ENCODE data around the gene SFMBT2. TPM values are rescaled to one million over a fixed set of nuclear protein-coding genes. Genes with fewer than 3 reads are reported as not detected.
"Not testable (repeated sequence)": the region's sequence is repeated elsewhere in the genome, so short reads cannot be mapped to it uniquely, and the experiment has no call there.

The SFMBT2 gene
- total RNA-seq, 4 donors from 2014 or later = 7.1 to 13.2 (median 9.0) TPM

DNA sequence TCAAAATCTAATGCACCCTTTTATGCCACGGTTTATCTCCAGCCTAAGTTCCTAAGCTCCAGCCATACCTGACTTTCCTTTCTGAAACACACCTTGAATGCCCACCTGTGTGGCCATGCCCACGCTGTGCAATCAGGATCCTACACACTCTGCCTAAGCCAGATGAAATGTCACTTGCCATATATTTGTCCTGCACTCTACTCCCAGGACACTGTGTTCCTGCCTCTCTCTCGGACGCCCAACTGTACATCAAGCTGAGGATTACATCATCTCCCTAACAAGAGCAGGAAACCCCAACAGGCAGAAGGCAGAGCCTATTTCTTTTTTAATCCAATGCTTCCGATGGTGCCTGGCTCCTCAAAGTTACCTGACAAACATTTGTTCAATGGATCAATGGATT is 214.6 kb downstream of the SFMBT2 start:
- no peaks in the 10 kb centered on the region for H3K4me1 ChIP-seq
- DNase-seq = no peak
- 95 to 97% methylated on average over 5 of the region's 5 CpGs for WGBS, 2 donors
- no peak for TF ChIP-seq POLR2A (IDR thresholded peaks at IDR 0.05)
- TF ChIP-seq, protein P1, sequence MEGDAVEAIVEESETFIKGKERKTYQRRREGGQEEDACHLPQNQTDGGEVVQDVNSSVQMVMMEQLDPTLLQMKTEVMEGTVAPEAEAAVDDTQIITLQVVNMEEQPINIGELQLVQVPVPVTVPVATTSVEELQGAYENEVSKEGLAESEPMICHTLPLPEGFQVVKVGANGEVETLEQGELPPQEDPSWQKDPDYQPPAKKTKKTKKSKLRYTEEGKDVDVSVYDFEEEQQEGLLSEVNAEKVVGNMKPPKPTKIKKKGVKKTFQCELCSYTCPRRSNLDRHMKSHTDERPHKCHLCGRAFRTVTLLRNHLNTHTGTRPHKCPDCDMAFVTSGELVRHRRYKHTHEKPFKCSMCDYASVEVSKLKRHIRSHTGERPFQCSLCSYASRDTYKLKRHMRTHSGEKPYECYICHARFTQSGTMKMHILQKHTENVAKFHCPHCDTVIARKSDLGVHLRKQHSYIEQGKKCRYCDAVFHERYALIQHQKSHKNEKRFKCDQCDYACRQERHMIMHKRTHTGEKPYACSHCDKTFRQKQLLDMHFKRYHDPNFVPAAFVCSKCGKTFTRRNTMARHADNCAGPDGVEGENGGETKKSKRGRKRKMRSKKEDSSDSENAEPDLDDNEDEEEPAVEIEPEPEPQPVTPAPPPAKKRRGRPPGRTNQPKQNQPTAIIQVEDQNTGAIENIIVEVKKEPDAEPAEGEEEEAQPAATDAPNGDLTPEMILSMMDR (IDR thresholded peaks at IDR 0.05) = no peak
- H3K4me3 ChIP-seq (replicated peaks in 1 of 3) = no peak overlapping the region
- intact Hi-C loops (cut with DNase I) = no loop called here
- H3K27me3 ChIP-seq = no peaks in the 10 kb centered on the region
- no peak overlapping the region for H3K27ac ChIP-seq
- no peaks in the 10 kb centered on the region for H3K9me3 ChIP-seq
- H3K36me3 ChIP-seq = peaks cover 9 to 14% of the 10 kb centered on the region in 2 donors

DNA sequence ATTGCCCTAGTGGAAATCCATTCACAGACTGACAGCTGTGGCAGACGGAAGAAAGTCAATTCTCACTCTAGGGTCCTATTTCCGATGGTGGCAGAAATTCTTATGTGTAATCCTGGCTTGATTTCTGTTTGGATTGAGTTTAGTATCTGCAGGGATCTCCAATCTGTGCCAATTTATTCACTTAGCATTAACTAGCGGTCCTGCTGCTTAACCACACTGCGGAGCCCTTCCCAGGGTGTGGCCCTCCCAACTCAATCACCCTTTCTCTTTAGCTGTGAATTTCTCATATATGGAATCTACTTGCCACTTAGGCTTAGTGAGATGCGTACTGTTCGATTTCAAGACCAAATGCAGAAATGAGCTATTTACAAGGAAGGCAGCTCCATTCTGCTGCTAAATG is 215.7 kb downstream of the SFMBT2 start:
- WGBS, 2 donors = 98% methylated on average over 6 of the region's 6 CpGs
- TF ChIP-seq POLR2A (IDR thresholded peaks at IDR 0.05) = no peak
- no peak overlapping the region for H3K4me3 ChIP-seq (replicated peaks in 1 of 3)
- H3K4me1 ChIP-seq = no peaks in the 10 kb centered on the region
- H3K36me3 ChIP-seq = peaks cover 6 to 14% of the 10 kb centered on the region in 2 donors
- H3K9me3 ChIP-seq = no peaks in the 10 kb centered on the region
- DNase-seq = no peak
- H3K27ac ChIP-seq = no peak overlapping the region
- H3K27me3 ChIP-seq = no peaks in the 10 kb centered on the region
- intact Hi-C loops (cut with DNase I) = no loop called here

DNA sequence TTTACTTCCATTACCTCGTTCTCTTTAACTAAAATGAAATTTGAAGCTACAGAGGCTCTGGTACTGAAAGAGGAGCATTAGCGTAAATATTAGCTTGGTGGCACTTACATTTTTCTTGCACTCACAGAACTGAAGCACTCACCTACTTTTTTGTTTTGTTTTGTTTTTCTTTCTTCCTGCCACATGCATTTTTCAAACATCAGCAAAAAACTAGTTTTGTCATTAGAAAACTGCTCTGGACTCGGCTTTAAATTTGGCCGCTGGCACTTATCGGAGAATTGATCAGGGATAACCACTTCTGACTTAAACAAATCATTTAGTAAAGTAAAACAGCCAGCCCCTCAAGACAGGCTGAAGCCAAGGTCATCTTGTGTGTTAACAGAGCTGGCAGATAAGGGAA is 216.3 kb downstream of the SFMBT2 start:
- Histone ChIP-seq H3K4me3 (replicated peaks in 1 of 3) (no peak overlapping the region), H3K27me3 (no peaks in the 10 kb centered on the region), H3K27ac (no peak overlapping the region), H3K36me3 (peaks cover 6 to 14% of the 10 kb centered on the region in 2 donors), H3K4me1 (no peaks in the 10 kb centered on the region), H3K9me3 (no peaks in the 10 kb centered on the region)
- TF ChIP-seq, protein P1 (IDR thresholded peaks at IDR 0.05) = no peak
- TF ChIP-seq POLR2A (IDR thresholded peaks at IDR 0.05) = no peak
- intact Hi-C loops (cut with DNase I) = no loop called here
- DNase-seq = no peak
- WGBS, 2 donors = 93 to 94% methylated on average over 5 of the region's 5 CpGs

DNA sequence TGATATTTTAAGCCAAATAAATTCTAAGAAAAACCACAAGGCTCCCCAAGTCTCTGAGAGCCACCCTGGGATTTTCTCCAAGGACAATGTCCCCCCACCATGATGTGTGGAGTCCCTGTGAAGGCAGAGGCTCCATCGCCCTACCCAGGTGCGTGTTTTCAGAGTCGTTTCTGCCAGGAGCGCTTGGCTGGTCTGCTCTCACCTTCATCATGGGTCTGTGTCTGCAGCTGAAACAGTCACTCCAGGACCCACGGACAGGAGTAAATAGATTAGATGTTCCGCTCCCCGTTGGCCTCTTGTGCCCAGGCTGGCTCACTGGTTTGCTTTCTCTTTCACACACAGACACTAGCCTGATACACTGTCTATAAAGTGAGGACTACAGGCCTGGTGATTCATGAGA is 217.5 kb downstream of the SFMBT2 start:
- Histone ChIP-seq H3K4me3 (replicated peaks in 1 of 3) (no peak overlapping the region), H3K36me3 (peaks cover 6 to 14% of the 10 kb centered on the region in 2 donors), H3K4me1 (no peaks in the 10 kb centered on the region), H3K27ac (no peak overlapping the region), H3K27me3 (no peaks in the 10 kb centered on the region), H3K9me3 (no peaks in the 10 kb centered on the region)
- TF ChIP-seq, protein P1 (IDR thresholded peaks at IDR 0.05) = no peak
- no peak for TF ChIP-seq POLR2A (IDR thresholded peaks at IDR 0.05)
- DNase-seq = no peak
- intact Hi-C loops (cut with DNase I) = no loop called here
- WGBS, 2 donors = 90 to 96% methylated on average over 7 of the region's 7 CpGs

DNA sequence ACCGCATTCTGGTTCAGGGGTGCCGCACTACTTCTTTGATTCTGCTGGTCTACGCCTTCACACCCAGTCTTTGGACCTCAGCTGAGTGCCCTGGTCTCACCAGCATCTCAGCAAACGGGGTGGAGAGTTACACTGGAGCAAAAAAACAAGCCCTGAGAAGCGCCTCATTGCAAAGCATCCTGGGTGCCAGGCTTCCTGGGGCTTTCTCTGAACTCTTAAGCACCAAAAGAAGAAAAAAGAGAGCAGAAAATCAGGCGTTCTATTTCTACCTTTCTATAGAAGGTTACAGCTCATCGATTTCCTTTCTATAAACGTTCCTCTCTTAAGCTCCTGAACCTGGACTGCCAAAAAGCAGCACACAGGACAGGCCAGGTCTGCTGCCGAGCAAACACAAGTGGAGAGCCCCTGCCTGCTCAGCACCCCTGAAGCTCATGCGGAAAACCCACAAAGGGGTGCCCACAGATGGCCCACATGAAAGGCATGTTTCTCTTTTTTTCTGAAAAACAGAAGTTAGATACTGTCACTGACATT is 217.9 kb downstream of the SFMBT2 start:
- no peak overlapping the region for H3K27ac ChIP-seq
- H3K27me3 ChIP-seq = no peaks in the 10 kb centered on the region
- H3K9me3 ChIP-seq = no peaks in the 10 kb centered on the region
- 73 to 82% methylated on average over 9 to 10 of the region's 10 CpGs for WGBS, 2 donors
- TF ChIP-seq, protein P1 (IDR thresholded peaks at IDR 0.05) = no peak
- H3K4me1 ChIP-seq = no peaks in the 10 kb centered on the region
- no peak overlapping the region for H3K4me3 ChIP-seq (replicated peaks in 1 of 3)
- intact Hi-C loops (cut with DNase I) = no loop called here
- peaks cover 6 to 12% of the 10 kb centered on the region in 2 donors for H3K36me3 ChIP-seq
- no peak for DNase-seq

DNA sequence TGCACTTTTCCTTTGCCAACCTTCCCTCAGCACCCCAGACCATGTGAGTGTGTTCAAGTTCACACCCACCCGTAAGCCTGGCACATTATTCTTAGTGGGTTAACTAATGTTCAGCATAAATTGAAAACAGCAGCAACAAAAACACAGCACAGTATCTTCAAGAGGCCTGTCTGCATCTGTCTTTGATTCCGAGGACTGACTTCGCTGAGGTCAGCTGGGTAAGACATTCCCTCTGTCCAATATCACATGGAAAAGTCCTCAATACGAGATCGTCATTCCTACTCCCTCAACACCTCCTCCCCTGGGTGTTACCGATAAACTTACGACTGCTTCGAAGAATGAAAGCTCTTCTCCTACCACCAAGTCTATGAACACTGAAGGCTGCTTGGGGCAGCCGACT is 218.8 kb downstream of the SFMBT2 start:
- 94 to 95% methylated on average over 9 of the region's 9 CpGs for whole genome bisulfite sequencing, 2 donors
- peaks cover 5 to 9% of the 10 kb centered on the region in 2 donors for H3K36me3 ChIP-seq
- intact Hi-C loops (cut with DNase I) = no loop called here
- H3K4me1 ChIP-seq = no peaks in the 10 kb centered on the region
- no peaks in the 10 kb centered on the region for H3K9me3 ChIP-seq
- no peak overlapping the region for H3K4me3 ChIP-seq (replicated peaks in 1 of 3)
- no peak for TF ChIP-seq POLR2A (IDR thresholded peaks at IDR 0.05)
- TF ChIP-seq, protein P1 (IDR thresholded peaks at IDR 0.05) = no peak
- DNase-seq = no peak
- no peak overlapping the region for H3K27ac ChIP-seq
- H3K27me3 ChIP-seq = no peaks in the 10 kb centered on the region

DNA sequence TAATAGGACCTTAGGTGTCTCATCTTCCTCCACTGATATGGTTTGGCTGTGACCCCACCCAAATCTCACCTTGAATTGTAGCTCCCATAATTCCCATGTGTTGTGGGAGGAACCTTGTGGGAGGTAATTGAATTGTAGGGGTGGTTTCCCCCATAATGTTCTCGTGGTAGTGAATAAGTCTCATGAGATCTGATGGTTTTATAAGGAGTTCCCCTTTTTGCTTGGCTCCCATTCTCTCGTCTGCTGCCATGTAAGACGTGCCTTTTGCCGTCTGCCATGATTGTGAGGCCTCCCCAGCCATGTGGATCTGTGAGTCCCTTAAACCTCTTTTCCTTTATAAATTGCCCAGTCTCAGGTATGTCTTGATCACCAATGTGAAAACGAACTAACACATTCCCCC is 220.1 kb downstream of the SFMBT2 start:
- H3K4me3 ChIP-seq (replicated peaks in 1 of 3); H3K9me3 ChIP-seq; DNase-seq; H3K27ac ChIP-seq; H3K36me3 ChIP-seq; H3K4me1 ChIP-seq; H3K27me3 ChIP-seq; intact Hi-C loops (cut with DNase I): not testable (repeated sequence)
- 90 to 94% methylated on average over 5 of the region's 5 CpGs for WGBS, 2 donors
